GM18498 (cell line): ENCODE measurements around the gene MRPL21.

Experiments
- ATAC-seq: cut with Tn5 transposase; IDR thresholded peaks from one replicate; pipeline ENCODE4 v1.9.1; 2021; ENCODE audit warnings: mild to moderate bottlenecking, moderate library complexity; ENCODE audit not compliant: unreplicated experiment

The MRPL21 gene

DNA sequence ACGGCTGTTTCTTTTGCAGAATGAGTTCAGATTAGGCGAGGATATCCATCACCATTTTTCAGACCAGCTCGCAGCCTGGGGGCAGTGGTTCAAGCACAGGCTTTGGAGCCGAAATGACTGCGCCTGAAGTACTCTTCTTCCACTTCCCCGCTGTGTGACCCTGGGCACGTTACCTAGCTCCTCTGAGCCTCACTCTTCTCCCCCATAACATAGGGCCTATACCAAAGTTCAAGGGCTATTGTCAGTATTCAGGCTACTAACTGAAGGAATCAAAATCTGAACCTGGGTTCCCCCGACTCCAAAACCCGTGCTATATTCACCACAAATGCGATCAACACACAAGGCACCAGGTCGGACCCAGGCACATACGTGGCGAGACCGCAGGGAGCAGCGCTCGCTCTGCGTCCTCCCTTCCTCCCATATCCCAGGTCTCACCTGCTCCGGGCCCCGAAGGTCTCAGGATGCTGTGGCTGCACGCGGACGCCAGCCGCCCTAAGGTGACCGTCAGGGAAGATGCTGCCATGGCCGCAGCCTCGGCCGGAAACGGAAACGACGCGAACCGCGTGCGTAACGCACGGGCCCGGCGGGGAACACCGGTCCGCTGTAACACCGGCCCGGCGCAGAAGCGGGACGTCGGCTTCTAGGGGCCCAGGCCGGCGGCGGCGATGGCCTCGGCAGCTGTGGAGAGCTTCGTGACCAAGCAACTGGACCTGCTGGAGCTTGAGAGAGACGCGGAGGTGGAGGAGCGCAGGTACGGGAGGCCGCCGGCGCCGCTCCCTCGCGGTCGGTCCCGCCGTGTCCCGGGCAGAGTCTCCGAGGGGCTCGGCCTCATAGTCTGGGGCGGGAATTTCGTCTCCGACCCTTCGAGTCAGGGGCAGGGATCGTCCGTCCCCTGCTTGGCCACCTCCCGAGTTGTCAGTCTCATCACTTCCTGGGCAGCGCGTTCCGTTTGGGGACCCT is at the start of gene MRPL21, which contains the start of gene IGHMBP2:
Gene MRPL21 (minus strand): TSS at position 545 of the 960 bp plus-strand sequence. CDS start 22 bp downstream, at position 523.
Gene IGHMBP2 (plus strand): TSS at position 604 of the 960 bp plus-strand sequence. CDS start 62 bp downstream, at position 666.
- peak; percentile 88 for ATAC-seq

DNA sequence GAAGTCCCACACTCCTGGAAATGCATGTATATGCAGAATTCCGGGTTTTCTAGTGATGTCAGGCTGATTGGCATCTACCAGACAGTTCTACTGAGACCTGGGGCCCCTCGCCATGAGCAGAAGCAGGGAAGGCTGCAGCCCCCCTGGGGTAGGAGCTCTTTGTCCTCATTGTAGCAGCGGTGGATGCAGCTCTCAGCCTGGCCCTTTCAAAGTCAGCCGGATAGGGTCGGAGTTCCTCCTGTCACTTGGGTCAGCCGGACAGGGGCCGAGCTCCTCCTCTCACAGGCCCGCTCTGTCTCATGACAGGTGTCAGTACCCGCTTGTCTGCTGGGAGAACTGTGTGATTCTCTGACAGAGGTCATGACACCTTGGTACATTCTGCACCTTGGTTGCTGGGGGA is 47.1 kb upstream of the MRPL21 start:
- ATAC-seq, result no peak

DNA sequence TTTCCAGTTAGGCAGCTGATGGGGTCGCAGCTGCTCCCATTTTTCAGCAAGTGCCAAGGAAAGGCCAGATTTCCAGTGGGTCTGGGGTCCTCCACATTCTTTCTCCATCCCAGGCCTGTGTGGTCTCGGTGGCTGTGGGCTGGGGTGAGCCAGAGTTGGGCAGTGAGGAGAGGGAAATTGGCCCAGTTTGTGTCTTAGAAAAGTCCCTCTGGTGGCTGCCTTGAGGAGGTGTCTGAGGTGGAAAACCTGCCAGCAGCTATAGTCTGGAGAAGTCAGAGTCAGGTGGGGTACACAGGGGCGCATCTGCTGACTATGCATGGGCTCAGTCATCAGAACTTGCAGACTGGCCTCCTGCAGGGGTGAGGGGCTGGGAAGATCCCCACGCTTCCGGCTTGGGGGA is 46.6 kb upstream of the MRPL21 start:
- ATAC-seq, result no peak

DNA sequence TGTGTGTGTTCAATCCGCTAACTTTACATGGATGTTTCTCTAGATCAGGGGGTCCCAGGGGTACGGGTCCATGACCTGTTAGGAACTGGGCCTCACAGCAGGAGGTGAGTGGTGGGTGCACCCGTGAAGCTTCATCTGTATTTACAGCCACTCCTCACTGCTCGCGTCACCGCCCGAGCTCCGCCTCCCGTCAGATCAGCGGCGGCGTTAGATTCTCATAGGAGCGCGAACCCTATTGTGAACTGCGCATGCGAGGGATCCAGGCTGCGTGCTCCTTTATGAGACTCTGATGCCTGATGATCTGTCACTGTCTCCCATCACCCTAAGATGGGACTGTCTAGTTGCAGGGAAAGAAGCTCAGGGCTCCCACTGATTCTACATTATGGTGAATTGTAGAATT is 45.3 kb upstream of the MRPL21 start:
- ATAC-seq, result no peak

DNA sequence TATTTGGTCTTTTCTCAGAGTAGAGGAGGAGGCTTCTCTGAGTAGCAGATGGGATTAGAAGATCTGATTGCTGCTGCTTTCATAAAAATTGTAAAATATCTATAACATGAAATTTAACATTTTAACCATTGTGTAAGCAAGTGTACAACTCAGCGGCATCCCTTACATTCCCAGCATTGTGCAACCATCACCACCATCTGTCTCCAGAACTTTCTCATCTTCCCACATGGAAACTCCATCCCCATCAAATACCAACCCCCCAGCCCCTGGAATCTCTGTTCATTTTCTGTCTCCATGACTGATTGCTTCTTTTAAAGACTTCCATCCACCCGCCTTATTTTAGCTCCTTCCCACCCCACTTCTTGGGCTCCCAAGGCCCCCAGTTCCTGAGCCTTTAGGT is 44.9 kb upstream of the MRPL21 start:
- ATAC-seq, result no peak

DNA sequence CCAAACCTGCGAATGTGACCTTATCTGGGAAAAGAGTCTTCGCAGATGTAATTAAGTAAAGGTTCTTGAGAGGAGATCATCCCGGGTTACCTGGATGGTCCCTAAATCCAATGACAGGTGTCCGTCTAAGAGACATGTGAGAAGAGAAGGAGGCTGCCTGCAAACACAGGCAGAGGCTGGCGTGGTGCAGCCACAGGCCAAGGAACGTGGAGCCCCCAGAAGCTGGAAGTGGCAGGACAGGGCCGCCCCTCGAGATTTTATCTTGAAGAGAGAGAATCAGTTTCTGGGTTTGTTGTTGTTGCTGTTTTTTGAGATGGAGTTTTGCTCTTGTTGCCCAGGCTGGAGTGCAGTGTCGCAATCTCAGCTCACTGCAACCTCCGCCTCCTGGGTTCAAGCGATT is 43.5 kb upstream of the MRPL21 start:
- ATAC-seq, result no peak

DNA sequence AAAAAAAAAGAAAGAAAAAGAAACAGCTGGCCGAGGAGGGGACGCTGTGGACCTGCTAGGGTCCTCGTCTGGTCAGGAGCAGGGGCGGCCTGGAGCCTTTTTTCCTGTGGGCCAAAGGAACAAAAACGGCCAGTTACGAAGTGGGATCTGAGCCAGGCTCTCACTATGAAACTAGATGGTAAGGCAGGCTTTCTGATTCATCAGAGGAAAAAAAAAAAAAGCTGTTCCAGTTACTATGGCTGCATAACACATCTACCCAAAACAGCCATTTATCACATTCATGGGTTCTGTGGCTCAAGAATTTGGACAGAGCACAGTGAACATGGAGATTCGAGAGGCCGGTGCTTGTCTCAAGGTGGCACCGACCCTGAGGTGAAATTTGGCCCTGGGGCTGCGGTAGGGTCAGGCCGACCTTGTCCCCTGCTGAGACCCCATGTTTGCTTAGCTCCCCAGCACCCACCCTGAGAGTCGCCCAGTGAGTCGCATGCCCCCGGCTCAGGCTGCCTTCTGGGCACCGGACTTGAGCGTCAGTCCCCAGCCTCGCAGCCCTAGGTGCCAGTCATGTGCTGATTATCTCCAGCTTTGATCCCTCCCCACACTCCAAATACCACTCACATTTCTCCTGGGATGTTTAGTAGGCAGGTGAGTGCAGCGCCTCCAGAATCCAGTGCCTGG is 42.9 kb upstream of the MRPL21 start:
- no peak for ATAC-seq

DNA sequence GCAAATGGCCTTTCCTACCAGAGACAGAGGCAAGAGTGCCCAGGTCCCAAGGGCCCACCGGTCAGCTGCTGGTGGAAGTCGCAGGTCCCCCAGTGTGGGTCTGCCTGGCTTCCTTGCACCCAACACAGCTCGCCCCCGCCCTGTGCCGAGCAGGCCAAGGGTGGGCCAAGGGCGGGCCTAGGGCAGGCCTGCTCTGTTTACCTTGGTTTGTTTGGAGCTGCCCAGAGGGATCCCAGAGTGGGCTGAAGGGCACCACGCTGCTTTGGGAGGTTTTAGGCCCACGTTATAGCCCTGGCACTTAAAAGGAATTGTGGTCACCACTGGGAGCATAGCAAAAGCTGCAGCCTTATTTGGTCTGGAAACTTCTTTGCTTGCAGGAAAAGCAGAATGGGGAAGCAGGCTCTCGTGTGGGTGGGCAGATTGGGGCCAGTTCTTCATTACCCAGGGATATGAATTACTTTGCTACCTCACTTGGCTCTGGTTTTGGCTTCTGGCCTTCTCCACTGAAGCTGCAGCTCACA is 39.2 kb upstream of the MRPL21 start:
- ATAC-seq, result no peak

DNA sequence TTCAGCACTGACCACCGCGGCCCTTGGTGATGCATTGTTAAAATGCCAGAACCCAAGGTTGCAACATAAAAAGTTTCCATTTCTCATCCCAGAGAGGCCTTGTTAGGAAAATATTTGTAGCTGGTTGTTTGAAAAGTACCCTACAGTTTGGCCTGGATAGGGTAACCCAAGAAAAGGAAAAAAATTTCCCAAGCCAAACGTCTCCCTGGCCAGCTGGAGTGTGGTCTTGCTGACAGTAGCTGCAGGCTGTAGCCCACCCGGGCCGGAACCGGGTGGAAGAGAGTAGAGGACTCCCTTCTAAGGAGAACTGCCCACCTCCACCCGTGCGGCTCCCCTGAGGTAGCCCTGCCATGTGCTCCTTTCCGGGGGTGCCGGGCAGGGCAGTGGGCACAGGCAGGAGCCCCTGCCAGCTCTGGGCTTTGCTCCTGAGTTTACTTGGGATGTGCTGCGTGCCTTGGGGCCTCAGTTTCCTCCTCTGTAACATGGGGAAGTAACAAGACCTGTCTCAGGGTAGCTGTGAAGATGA is 38.5 kb upstream of the MRPL21 start:
- no peak for ATAC-seq

DNA sequence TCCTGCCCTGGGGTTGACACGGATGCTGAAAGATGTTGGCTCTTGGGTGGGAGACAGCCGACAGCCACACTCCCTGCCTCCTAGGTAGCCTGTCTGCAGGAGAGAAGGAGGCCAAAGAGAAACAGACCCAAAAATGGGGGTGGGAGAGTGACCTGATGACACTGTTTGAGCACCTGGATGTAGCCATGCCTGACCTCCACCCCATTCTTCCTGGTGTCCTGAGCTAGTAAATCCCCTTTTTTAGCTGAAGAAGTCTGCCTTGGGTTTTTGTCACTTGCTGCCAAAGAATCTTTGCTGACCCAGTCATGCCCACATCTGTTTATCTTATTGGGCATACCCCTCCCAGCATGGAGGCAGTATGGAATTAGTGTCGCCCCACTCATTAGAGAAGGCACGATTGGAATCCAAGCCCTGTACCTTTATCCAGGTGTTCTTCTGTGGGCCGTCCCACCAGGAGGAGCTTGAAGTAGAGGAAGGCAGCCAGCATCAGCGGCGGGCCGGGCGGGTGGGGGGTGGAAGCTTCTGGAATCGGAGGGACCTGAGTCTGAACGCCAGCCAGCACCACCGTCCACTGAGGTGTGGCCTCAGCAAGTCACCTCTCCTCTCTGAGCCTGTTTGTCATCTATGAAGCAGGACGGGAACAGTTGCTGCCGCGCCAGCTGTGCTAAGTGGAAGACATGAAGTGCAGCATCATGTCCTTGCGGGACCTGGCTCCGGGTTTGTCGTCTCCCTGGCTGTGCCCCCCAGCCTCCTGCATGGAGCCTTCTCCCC is 37.9 kb upstream of the MRPL21 start:
- ATAC-seq, result no peak

DNA sequence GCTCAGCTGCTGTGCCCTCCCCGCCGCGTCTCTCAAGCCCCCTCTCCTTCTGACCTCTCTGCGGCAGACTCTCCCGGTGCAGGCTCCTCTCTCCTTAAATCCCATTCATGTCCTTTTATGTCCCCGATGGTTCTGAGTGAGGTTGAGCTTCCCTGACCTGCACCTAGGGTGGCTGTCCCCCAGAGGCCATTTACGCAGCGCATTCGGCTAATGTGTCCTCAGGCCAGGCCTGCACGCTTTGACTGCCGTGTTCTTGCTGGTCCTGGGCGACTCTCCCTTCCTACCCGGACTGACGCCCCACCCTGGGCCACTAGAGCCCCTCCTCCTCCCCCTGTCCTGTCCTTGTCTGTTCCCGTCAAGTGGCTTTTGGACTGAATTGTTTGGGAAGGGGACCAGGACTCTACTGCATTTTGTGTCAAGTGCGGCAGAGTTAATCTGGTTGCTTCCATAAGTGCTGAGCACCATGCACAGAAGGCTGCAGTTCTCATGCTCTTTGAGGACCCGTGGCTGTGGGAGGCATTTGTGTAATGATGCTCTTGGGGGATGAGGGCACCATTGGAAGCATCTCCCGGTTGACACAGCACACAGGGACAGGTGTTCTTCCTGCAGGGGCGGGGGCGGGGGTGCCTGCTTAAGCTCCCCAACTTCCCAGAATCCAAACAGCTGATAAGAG is 37.2 kb upstream of the MRPL21 start:
- no peak for ATAC-seq

DNA sequence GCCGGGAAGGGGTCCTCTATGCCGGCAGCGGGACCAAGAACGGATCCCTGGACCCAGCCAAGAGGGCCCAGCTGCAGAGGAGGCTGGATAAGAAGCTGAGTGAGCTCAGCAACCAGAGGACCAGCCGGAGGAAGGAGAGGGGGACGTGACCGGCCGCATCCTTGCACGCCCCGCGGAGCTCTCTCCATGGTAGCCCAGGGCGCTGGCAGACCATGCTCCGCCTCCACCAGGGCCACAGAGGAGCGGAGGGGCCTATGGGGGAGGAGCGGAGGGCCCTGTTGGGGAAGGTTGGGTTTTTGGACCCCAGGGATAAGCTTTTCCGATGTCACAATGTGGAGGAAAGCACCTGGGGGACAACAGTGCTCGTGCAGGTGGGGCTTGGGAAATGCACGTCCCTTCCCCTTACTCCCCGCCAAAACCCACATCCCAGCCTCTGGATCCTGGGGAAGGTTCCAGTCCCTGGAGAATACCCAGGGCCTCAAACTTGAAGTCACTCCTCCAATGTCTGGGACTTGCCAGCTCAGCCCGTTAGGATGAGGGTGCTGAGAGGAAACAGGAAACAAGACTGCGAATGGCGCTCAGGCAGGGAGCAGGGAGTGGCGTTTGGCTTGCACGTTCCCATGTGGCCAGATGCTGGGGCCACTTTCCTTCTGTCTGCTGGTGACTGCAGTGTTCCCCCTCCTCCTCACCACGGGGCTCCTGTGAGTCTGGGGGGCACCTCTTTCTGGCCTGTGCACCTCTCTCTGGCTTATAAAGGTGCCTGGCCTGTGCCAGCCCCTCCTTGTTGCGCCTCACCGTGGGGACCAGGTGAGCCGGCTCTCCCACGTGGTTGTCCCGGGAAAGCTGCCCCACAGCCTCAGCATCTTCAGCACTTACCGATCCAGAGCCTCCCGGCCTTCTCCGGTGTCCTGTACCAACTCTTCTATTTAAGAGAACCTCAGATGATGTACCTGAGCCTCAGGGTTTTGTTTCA is 36.2 kb upstream of the MRPL21 start:
- no peak for ATAC-seq

DNA sequence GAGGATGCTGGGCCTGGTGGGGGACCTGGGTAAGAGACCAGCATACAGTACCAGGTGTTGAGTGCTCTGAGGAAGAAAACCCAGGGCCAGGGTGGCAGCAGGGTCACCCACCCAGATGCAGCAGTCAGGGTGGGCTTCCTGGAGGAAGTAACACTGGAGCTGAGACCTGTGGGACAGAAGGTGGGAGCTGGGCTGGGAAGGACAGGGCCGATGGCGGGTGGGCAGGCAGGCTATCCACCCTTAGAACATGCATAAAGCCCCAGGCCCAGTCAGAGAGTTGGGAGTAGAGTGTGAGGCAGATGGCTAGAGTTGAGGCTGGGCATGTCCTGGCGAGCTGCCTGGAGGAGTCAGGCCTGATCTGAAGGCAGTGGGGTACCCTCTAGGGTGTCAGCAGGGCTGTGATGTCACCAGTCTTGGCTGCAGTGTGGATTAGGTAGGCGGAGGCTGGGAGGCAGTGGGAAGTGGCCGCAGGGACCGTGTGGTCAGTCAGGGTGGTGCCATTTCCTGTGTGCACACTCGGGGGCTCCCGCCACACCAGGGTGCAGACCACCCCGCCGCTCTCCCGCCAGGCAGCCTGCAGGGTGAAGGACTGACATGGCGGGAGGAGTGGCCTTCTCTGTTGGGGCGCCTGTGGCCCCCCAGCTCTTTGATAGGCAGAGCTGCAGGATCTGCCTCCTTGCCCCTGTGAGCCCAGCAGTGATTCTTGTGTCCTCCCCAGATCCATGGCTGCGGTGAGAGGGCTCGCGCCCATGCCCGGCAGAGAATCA is 35.4 kb upstream of the MRPL21 start:
- ATAC-seq, result no peak

DNA sequence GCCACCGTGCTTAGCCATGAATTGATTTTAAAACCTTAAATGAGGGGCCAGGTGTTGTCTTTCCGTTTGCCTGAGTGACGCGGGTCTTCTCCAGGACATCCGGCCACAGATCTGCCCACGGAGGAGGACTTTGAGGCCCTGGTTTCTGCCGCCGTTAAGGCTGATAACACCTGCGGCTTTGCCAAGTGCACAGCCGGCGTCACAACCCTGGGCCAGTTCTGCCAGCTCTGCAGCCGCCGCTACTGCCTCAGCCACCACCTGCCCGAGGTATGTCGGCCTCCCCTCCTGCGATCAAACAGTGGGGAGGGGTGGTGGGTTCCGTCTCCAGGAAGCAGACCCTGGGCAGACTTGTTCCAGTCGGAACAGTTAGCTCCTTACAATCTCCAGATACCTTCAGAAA is 34.5 kb upstream of the MRPL21 start:
- ATAC-seq, result no peak

DNA sequence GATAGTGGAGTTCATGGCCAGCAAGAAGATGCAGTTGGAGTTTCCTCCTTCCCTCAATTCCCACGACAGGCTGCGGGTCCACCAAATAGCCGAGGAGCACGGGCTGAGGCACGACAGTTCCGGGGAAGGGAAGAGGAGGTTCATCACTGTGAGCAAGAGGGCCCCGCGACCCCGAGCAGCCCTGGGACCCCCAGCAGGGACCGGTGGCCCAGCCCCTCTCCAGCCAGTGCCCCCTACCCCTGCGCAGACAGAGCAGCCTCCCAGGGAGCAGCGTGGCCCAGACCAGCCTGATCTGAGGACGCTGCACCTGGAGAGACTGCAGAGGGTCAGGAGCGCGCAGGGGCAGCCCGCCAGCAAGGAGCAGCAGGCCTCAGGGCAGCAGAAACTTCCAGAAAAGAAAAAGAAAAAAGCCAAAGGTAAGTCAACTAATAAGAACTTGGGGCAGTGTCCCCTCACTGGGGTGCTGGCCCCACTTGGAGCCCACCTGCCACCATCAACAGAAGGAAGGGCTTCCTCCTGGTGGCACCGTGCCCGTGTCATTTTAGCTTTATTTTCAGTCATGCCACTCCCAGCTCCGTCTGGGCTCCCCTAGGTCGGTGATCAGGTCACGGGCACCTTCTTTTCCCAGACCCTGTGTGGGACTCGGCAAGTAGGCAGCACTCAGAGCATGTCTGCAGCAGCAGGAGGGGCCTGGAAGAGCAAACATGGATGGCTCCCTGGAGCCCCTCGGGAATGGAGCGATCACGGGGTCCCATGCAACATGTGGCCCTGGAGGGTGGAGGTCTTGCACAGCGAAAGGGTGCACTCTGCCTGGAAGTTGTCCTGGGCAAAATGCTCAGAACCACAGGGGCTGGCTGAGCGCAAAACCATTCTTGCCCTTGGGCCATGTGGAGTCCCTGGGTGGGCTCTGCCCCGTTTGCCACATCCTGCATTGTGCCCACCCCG is 33.3 kb upstream of the MRPL21 start:
- no peak for ATAC-seq

DNA sequence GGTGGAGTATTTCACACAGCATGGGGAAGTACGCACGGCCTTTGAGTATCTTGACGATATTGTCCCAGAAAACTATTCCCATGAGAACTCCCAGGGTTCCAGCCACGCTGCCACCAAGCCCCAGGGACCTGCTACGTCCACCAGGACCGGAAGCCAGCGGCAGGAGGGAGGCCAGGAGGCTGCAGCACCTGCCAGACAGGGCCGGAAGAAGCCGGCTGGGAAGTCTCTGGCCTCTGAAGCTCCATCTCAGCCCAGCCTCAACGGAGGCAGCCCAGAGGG is 32.7 kb upstream of the MRPL21 start:
- ATAC-seq, result no peak
